GM03348 (cell line): ENCODE measurements around the gene AGMO.

Source experiments
- DNase-seq: peaks from one replicate; pipeline ENCODE4 v3.0.0; 2012; ENCODE audit warnings: low spot score

AGMO gene

GRCh38 chr7:15498465-15498864 is 63.4 kb downstream of the AGMO start:
- no peak for DNase-seq

GRCh38 chr7:15495170-15495569 is 66.6 kb downstream of the AGMO start:
- no peak for DNase-seq

GRCh38 chr7:15494711-15495110 is 67.1 kb downstream of the AGMO start:
- no peak for DNase-seq

- DNase-seq: no peak
Observed at GRCh38 chr7:15491361-15491760, 70.5 kb downstream of the AGMO start.

GRCh38 chr7:15490291-15490690 is 71.5 kb downstream of the AGMO start:
- DNase-seq: no peak

GRCh38 chr7:15489861-15490260 is 72.0 kb downstream of the AGMO start:
- no peak for DNase-seq

GRCh38 chr7:15489383-15489782 is 72.4 kb downstream of the AGMO start:
- DNase-seq: no peak

GRCh38 chr7:15488401-15488800 is 73.4 kb downstream of the AGMO start:
- no peak for DNase-seq

- no peak for DNase-seq
Observed at GRCh38 chr7:15487896-15488295, 73.9 kb downstream of the AGMO start.

- DNase-seq: no peak
Observed at GRCh38 chr7:15485998-15486397, 75.8 kb downstream of the AGMO start.

GRCh38 chr7:15485431-15485830 is 76.4 kb downstream of the AGMO start:
- DNase-seq: no peak

- DNase-seq: no peak
Observed at GRCh38 chr7:15481132-15481531, 80.7 kb downstream of the AGMO start.

GRCh38 chr7:15478401-15478800 is 83.4 kb downstream of the AGMO start:
- DNase-seq: no peak

GRCh38 chr7:15476531-15476918 is 85.3 kb downstream of the AGMO start:
- no peak for DNase-seq

GRCh38 chr7:15475808-15476530 is 85.8 kb downstream of the AGMO start:
- DNase-seq: no peak

- DNase-seq: no peak
Observed at GRCh38 chr7:15471669-15471950, 90.2 kb downstream of the AGMO start.

- DNase-seq: no peak
Observed at GRCh38 chr7:15470825-15471668, 90.8 kb downstream of the AGMO start.

- DNase-seq: no peak
Observed at GRCh38 chr7:15464667-15465121, 97.1 kb downstream of the AGMO start.

- peak; percentile 23 for DNase-seq
Observed at GRCh38 chr7:15463801-15464666, 97.8 kb downstream of the AGMO start.

GRCh38 chr7:15462721-15463389 is 99.0 kb downstream of the AGMO start:
- DNase-seq: no peak

GRCh38 chr7:15461576-15461975 is 100.2 kb downstream of the AGMO start:
- peak; percentile 69 for DNase-seq

- peak; percentile 14 for DNase-seq
Observed at GRCh38 chr7:15459018-15459615, 102.7 kb downstream of the AGMO start.
